IMR-90 (cell line): ENCODE measurements around the gene NAGPA. TPM values are rescaled to one million over a fixed set of nuclear protein-coding genes. Genes with fewer than 3 reads are reported as not detected.

ENCODE experiments used
- ATAC-seq: fragments of 200-7000 bp; cut with Tn5 transposase; 2 replicates; pipeline ENCODE4 v1.9.1; 2020; ENCODE audit warnings: low read depth, mild to moderate bottlenecking, moderate library complexity
- BruUV-seq: library from RNA; stranded (reverse); fragments of 400-500 nt; replicated peaks from 2 replicates; lab custom pipeline; 2021; lab: Mats Ljungman, UMichigan
- CTCF ChIA-PET: fragments of 300-600 bp; formaldehyde crosslinking; extraction: SDS; loops from one replicate; lab custom pipeline; 2021; ENCODE audit warnings: antibody characterized with exemption; lab: Yijun Ruan, JAX
- POLR2A ChIA-PET: fragments of 300-600 bp; sonication (Branson Sonifier 250); formaldehyde crosslinking; loops from one replicate; lab custom pipeline; 2022; ENCODE audit warnings: antibody characterized with exemption; ENCODE audit not compliant: unreplicated experiment; lab: Charles Lee
- DNase-seq: peaks from one replicate; pipeline ENCODE4 v3.0.0; 2013
- H2AFZ ChIP-seq: replicated peaks from 2 replicates; pipeline ENCODE3; 2013; ENCODE audit warnings: low read length, mild to moderate bottlenecking; ENCODE audit not compliant: poor library complexity
- H2AK5ac ChIP-seq: 2 replicates; pipeline ENCODE4 v1.6.1; 2013; ENCODE audit warnings: low read depth, low read length, inconsistent platforms
- H2AK9ac ChIP-seq: replicated peaks from 2 replicates; pipeline ENCODE3; 2013; ENCODE audit warnings: mild to moderate bottlenecking, low read depth, low read length, moderate library complexity; ENCODE audit not compliant: poor library complexity
- H2BK120ac ChIP-seq: 2 replicates; pipeline ENCODE4 v1.6.1; 2013; ENCODE audit warnings: low read depth, low read length, inconsistent platforms
- H2BK15ac ChIP-seq: 3 replicates; pipeline ENCODE4 v1.6.1; 2013; ENCODE audit warnings: low read depth, low read length, inconsistent platforms
- H2BK20ac ChIP-seq: 2 replicates; pipeline ENCODE4 v1.6.1; 2013; ENCODE audit warnings: low read depth, mild to moderate bottlenecking, inconsistent platforms, low read length, moderate library complexity
- H2BK5ac ChIP-seq: 2 replicates; pipeline ENCODE4 v1.6.1; 2013; ENCODE audit warnings: mild to moderate bottlenecking, low read depth, low read length, inconsistent platforms; ENCODE audit not compliant: poor library complexity, severe bottlenecking
- H3K14ac ChIP-seq: replicated peaks from 2 replicates; pipeline ENCODE4 v1.6.1; 2013; ENCODE audit warnings: low read depth, low read length, inconsistent platforms
- H3K18ac ChIP-seq: 2 replicates; pipeline ENCODE4 v1.6.1; 2013; ENCODE audit warnings: low read depth, low read length, control low read depth
- H3K23ac ChIP-seq: 2 replicates; pipeline ENCODE4 v1.6.1; 2013; ENCODE audit warnings: low read depth, low read length, inconsistent platforms
- H3K27ac ChIP-seq: 2 replicates; pipeline ENCODE4 v1.5.1; 2013; ENCODE audit warnings: mild to moderate bottlenecking, control low read depth, low read length; ENCODE audit not compliant: insufficient read depth
- H3K27me3 ChIP-seq: 2 replicates; pipeline ENCODE4 v1.6.1; 2013; ENCODE audit warnings: low read length; ENCODE audit not compliant: control insufficient read depth, insufficient read depth
- H3K36me3 ChIP-seq: 2 replicates; pipeline ENCODE4 v1.6.1; 2013; ENCODE audit warnings: low read length, mixed read lengths; ENCODE audit not compliant: control insufficient read depth, insufficient read depth
- H3K4ac ChIP-seq: 2 replicates; pipeline ENCODE4 v1.6.1; 2013; ENCODE audit warnings: low read depth, low read length, inconsistent platforms
- H3K4me1 ChIP-seq: 2 replicates; pipeline ENCODE4 v1.6.1; 2013; ENCODE audit warnings: low read length, mixed read lengths; ENCODE audit not compliant: control insufficient read depth, insufficient read depth
- H3K4me2 ChIP-seq: 2 replicates; pipeline ENCODE4 v1.6.1; 2013; ENCODE audit warnings: low read depth, mild to moderate bottlenecking, control low read depth, low read length, moderate library complexity
- H3K4me3 ChIP-seq: 2 replicates; pipeline ENCODE4 v1.5.1; 2013; ENCODE audit warnings: low read depth, mild to moderate bottlenecking, control low read depth, low read length, moderate library complexity; ENCODE audit not compliant: insufficient read depth
- H3K56ac ChIP-seq: 2 replicates; pipeline ENCODE4 v1.6.1; 2013; ENCODE audit warnings: low read length, inconsistent platforms; ENCODE audit not compliant: insufficient read depth; ENCODE audit errors: extremely low read depth
- H3K79me1 ChIP-seq, 2 experiments: 2 replicates each; pipeline ENCODE4 v1.6.1; 2013; ENCODE audit warnings: low read length in 2 of 2, inconsistent platforms in 1 of 2, low read depth in 1 of 2
- H3K9ac ChIP-seq: 2 replicates; pipeline ENCODE4 v1.6.1; 2013; ENCODE audit warnings: low read depth, low read length, control low read depth
- H3K9me1 ChIP-seq: 2 replicates; pipeline ENCODE4 v1.6.1; 2013; ENCODE audit warnings: low read length, inconsistent platforms; ENCODE audit not compliant: insufficient read depth
- H3K9me3 ChIP-seq: 2 replicates; pipeline ENCODE4 v1.6.1; 2013; ENCODE audit warnings: low read length; ENCODE audit not compliant: control insufficient read depth, insufficient read depth
- H4K20me1 ChIP-seq: 2 replicates; pipeline ENCODE4 v1.6.1; 2013; ENCODE audit warnings: low read length, inconsistent platforms; ENCODE audit not compliant: insufficient read depth
- H4K5ac ChIP-seq: 2 replicates; pipeline ENCODE4 v1.6.1; 2013; ENCODE audit warnings: mild to moderate bottlenecking, low read depth, low read length, control low read depth
- H4K8ac ChIP-seq, 2 experiments: 2 replicates each; pipeline ENCODE4 v1.6.1; 2013; ENCODE audit warnings: low read depth in 2 of 2, low read length in 2 of 2, control low read depth in 1 of 2, inconsistent platforms in 1 of 2
- H4K91ac ChIP-seq: 2 replicates; pipeline ENCODE4 v1.6.1; 2013; ENCODE audit warnings: low read depth, low read length, inconsistent platforms; ENCODE audit not compliant: insufficient read depth
- BHLHE40 ChIP-seq: fragments of 150-350 bp; IDR thresholded peaks from 2 replicates; pipeline ENCODE4 v1.6.1; 2016; ENCODE audit warnings: mild to moderate bottlenecking, low read depth, low read length
- CEBPB ChIP-seq: IDR thresholded peaks from 2 replicates; pipeline ENCODE4 v1.6.1; 2012; ENCODE audit warnings: low read depth, low read length, improper control_type of control experiment
- CHD1 ChIP-seq: IDR thresholded peaks from 2 replicates; pipeline ENCODE4 v1.6.1; 2012; ENCODE audit warnings: low read depth, low read length, improper control_type of control experiment
- FOS ChIP-seq: fragments of 150-350 bp; IDR thresholded peaks from 2 replicates; pipeline ENCODE4 v1.6.1; 2016; ENCODE audit warnings: low read depth, low read length
- MAFK ChIP-seq: IDR thresholded peaks from 2 replicates; pipeline ENCODE4 v1.6.1; 2012; ENCODE audit warnings: low read depth, low read length, improper control_type of control experiment
- MAZ ChIP-seq: IDR thresholded peaks from 2 replicates; pipeline ENCODE4 v1.6.1; 2012; ENCODE audit warnings: low read depth, mild to moderate bottlenecking, low read length, improper control_type of control experiment, moderate library complexity, borderline replicate concordance
- MXI1 ChIP-seq: IDR thresholded peaks from 2 replicates; pipeline ENCODE4 v1.6.1; 2012; ENCODE audit warnings: low read depth, mild to moderate bottlenecking, low read length, moderate library complexity, borderline replicate concordance
- NFE2L2 ChIP-seq: fragments of 150-350 bp; IDR thresholded peaks from 2 replicates; pipeline ENCODE4 v1.6.1; 2016; ENCODE audit warnings: low read depth, mild to moderate bottlenecking, low read length
- POLR2A ChIP-seq: IDR thresholded peaks from 2 replicates; pipeline ENCODE4 v1.6.1; 2012; ENCODE audit warnings: mild to moderate bottlenecking, low read depth, low read length
- RAD21 ChIP-seq: IDR thresholded peaks from 2 replicates; pipeline ENCODE4 v1.6.1; 2012; ENCODE audit warnings: low read length, improper control_type of control experiment
- RCOR1 ChIP-seq: IDR thresholded peaks from 2 replicates; pipeline ENCODE4 v1.6.1; 2012; ENCODE audit warnings: mild to moderate bottlenecking, low read length, improper control_type of control experiment; ENCODE audit not compliant: insufficient replicate concordance
- RFX5 ChIP-seq: IDR thresholded peaks from 2 replicates; pipeline ENCODE4 v1.8.0; 2012; ENCODE audit warnings: low read depth, mild to moderate bottlenecking, low read length, moderate library complexity
- SMC3 ChIP-seq: fragments of 150-350 bp; IDR thresholded peaks from 2 replicates; pipeline ENCODE4 v1.6.1; 2016; ENCODE audit warnings: low read depth, mild to moderate bottlenecking, antibody characterized with exemption, low read length, moderate library complexity
- WGBS, 2 experiments: methylation state at CpG; one replicate each; pipeline versions ENCODE4 v1.1.5 to v1.1.7; 2013; ENCODE audit warnings: missing lambda C conversion rate in 2 of 2; ENCODE audit not compliant: insufficient read length in 1 of 2; ENCODE audit errors: extremely low coverage in 2 of 2; 5-methylcytosine and 5-hydroxymethylcytosine counted together
- dilution Hi-C: fragments of 300-500 bp; cut with HindIII; formaldehyde crosslinking; loops from one replicate; pipeline ENCODE4 v1.14.3; 2018; ENCODE audit warnings: low sequenced_read_pairs; ENCODE audit not compliant: unreplicated experiment
- in situ Hi-C: fragments of 300-500 bp; cut with MboI; formaldehyde crosslinking; loops from 3 replicates; pipeline ENCODE4 v1.14.3; 2019; ENCODE audit warnings: low sequenced_read_pairs, inconsistent platforms, mixed read lengths
- intact Hi-C: fragments of 100-400 bp; cut with micrococcal nuclease; formaldehyde crosslinking; loops from 2 replicates; pipeline ENCODE4 v1.10.0; 2022
- polyA plus RNA-seq, 3 experiments: library from polyadenylated mRNA; depleted of rRNA; stranded (reverse); fragments of >200 nt; gene quantifications; 2 replicates each; pipeline ENCODE4 v1.2.3, GENCODE V29; 2012; ENCODE audit warnings: low replicate concordance in 1 of 3
- total RNA-seq: library from RNA; depleted of rRNA; stranded (reverse); fragments of >200 nt; gene quantifications from 2 replicates; pipeline ENCODE4 v1.2.3, GENCODE V29; 2012
- TF ChIP-seq, protein P1 (sequence below): conservative IDR thresholded peaks from 2 replicates; pipeline ENCODE4 v1.5.1; 2012; ENCODE audit warnings: mild to moderate bottlenecking, low read depth, low read length, improper control_type of control experiment
- TF ChIP-seq, protein P2 (sequence below): fragments of 150-350 bp; IDR thresholded peaks from 2 replicates; pipeline ENCODE4 v1.6.1; 2016; ENCODE audit warnings: low read depth, mild to moderate bottlenecking, low read length, moderate library complexity, borderline replicate concordance
- TF ChIP-seq, protein P3 (sequence below): fragments of 150-350 bp; IDR thresholded peaks from 2 replicates; pipeline ENCODE4 v1.6.1; 2017; ENCODE audit warnings: mild to moderate bottlenecking, antibody characterized with exemption, low read length, low read depth

Gene NAGPA
- total and polyA plus RNA-seq, 2 of the 4 experiments (the other 2 are of a cell fraction), result 6.5 to 12.2 TPM

DNA sequence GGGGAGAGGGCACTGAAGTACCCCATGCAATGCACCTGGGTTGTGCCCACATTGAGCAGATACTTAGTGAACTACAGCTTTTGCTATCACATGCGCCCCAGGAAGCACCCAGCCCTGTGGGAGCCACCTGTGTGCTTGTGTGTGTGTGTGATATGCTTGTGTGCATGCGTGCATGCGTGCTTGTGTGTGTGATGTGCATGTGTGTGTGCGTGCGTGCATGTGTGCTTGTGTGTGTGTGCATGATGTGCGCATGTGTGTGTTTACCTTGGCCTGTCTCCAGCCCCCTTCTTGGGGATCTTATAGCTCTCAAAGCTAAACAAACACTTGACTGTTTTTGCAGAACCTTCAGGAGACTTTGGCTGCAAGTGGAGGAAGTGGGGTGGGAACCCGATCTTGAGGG lies 31.2 kb upstream of the NAGPA start:
- peaks cover 6% of the 10 kb centered on the region; the same call in 1 of the 2 replicates for H3K4me1 ChIP-seq
- ATAC-seq (peak; percentile 31), DNase-seq (peak; percentile 24)
- H3K27ac ChIP-seq, result no peak overlapping the region
- H3K23ac ChIP-seq, result no peak overlapping the region
- no peak overlapping the region for H4K8ac ChIP-seq
- BruUV-seq, result no TSS peak
- no peaks in the 10 kb centered on the region for H3K9me3 ChIP-seq
- no CpG with 5 or more reads among the region's 7 CpGs for WGBS, 2 experiments
- no peak overlapping the region for H2BK120ac ChIP-seq
- POLR2A ChIA-PET, result no interaction called here
- H4K20me1 ChIP-seq, result no peaks in the 10 kb centered on the region
- H2BK15ac ChIP-seq, result no peak overlapping the region
- H3K79me1 ChIP-seq, result no peaks in the 10 kb centered on the region
- intact Hi-C loops (no loop called here), dilution Hi-C loops (no loop called here), in situ Hi-C loops (no loop called here)
- no peak overlapping the region for H3K9ac ChIP-seq
- H2BK20ac ChIP-seq, result no peak overlapping the region
- H2BK5ac ChIP-seq, result no peak overlapping the region
- no peak overlapping the region for H4K5ac ChIP-seq
- no peak overlapping the region for H2AK9ac ChIP-seq
- H3K36me3 ChIP-seq, result no peaks in the 10 kb centered on the region
- TF ChIP-seq NFE2L2, result no peak
- TF ChIP-seq, protein P1, sequence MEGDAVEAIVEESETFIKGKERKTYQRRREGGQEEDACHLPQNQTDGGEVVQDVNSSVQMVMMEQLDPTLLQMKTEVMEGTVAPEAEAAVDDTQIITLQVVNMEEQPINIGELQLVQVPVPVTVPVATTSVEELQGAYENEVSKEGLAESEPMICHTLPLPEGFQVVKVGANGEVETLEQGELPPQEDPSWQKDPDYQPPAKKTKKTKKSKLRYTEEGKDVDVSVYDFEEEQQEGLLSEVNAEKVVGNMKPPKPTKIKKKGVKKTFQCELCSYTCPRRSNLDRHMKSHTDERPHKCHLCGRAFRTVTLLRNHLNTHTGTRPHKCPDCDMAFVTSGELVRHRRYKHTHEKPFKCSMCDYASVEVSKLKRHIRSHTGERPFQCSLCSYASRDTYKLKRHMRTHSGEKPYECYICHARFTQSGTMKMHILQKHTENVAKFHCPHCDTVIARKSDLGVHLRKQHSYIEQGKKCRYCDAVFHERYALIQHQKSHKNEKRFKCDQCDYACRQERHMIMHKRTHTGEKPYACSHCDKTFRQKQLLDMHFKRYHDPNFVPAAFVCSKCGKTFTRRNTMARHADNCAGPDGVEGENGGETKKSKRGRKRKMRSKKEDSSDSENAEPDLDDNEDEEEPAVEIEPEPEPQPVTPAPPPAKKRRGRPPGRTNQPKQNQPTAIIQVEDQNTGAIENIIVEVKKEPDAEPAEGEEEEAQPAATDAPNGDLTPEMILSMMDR, result no peak
- no peak for TF ChIP-seq MAFK
- no peak for TF ChIP-seq CHD1
- TF ChIP-seq RAD21, result no peak
- TF ChIP-seq RCOR1, result no peak
- TF ChIP-seq, protein P2, sequence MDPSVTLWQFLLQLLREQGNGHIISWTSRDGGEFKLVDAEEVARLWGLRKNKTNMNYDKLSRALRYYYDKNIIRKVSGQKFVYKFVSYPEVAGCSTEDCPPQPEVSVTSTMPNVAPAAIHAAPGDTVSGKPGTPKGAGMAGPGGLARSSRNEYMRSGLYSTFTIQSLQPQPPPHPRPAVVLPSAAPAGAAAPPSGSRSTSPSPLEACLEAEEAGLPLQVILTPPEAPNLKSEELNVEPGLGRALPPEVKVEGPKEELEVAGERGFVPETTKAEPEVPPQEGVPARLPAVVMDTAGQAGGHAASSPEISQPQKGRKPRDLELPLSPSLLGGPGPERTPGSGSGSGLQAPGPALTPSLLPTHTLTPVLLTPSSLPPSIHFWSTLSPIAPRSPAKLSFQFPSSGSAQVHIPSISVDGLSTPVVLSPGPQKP, result no peak
- TF ChIP-seq SMC3, result no peak
- TF ChIP-seq MAZ, result no peak
- no peak for TF ChIP-seq POLR2A
- TF ChIP-seq, protein P3, sequence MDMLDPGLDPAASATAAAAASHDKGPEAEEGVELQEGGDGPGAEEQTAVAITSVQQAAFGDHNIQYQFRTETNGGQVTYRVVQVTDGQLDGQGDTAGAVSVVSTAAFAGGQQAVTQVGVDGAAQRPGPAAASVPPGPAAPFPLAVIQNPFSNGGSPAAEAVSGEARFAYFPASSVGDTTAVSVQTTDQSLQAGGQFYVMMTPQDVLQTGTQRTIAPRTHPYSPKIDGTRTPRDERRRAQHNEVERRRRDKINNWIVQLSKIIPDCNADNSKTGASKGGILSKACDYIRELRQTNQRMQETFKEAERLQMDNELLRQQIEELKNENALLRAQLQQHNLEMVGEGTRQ, result no peak
- no peak for TF ChIP-seq CEBPB
- TF ChIP-seq MXI1, result no peak
- TF ChIP-seq FOS, result no peak
- no peak for TF ChIP-seq BHLHE40
- no peak for TF ChIP-seq RFX5
- H2AK5ac ChIP-seq, result no peak overlapping the region
- CTCF ChIA-PET, result no interaction called here
- no peak overlapping the region for H3K4ac ChIP-seq
- H3K27me3 ChIP-seq, result peaks cover 21% of the 10 kb centered on the region
- H3K9me1 ChIP-seq, result peaks cover 3% of the 10 kb centered on the region; the same call in 1 of the 2 replicates
- peak overlapping the region; percentile 39 for H2AFZ ChIP-seq
- H3K18ac ChIP-seq, result no peak overlapping the region
- H3K4me2 ChIP-seq, result peak overlapping the region; percentile 63; the same call in 1 of the 2 replicates
- H4K91ac ChIP-seq, result no peak overlapping the region
- H3K14ac ChIP-seq, result no peak overlapping the region
- H3K4me3 ChIP-seq, result no peak overlapping the region
- no peak overlapping the region for H3K56ac ChIP-seq
